ENCODE measurements around the gene TMEM198.

GRCh38 chr2:219592736-219593135 lies 48.9 kb downstream of the TMEM198 start:
- TF ChIP-seq CTCF (IDR thresholded peaks at IDR 0.05; ENCODE audit: low read depth, low read length, missing input control) = no peak
- no peak for TF ChIP-seq TAF1 (conservative IDR thresholded peaks at IDR 0.05)
- no peak for TF ChIP-seq HNF4G (IDR thresholded peaks at IDR 0.05)
- TF ChIP-seq JUND (IDR thresholded peaks at IDR 0.05) = no peak
- no peak for TF ChIP-seq RAD21 (IDR thresholded peaks at IDR 0.05)
- TF ChIP-seq ZBTB33 (IDR thresholded peaks at IDR 0.05) = no peak
- TF ChIP-seq SP1 (IDR thresholded peaks at IDR 0.05) = no peak
- TF ChIP-seq YY1 (IDR thresholded peaks at IDR 0.05) = no peak
- no peak for TF ChIP-seq REST (IDR thresholded peaks at IDR 0.05)
- TF ChIP-seq NR2F2 (IDR thresholded peaks at IDR 0.05) = no peak
- no peak for TF ChIP-seq EGR1 (IDR thresholded peaks at IDR 0.05; ENCODE audit: low read depth in 2 of 2)
- no peak for TF ChIP-seq MAX (IDR thresholded peaks at IDR 0.05)
- no peak for TF ChIP-seq FOXA1 (IDR thresholded peaks at IDR 0.05)
